Measurements from ENCODE around the gene ZNF672. TPM values are rescaled to one million over a fixed set of nuclear protein-coding genes. Genes with fewer than 3 reads are reported as not detected.
"Not testable (repeated sequence)": the region's sequence is repeated elsewhere in the genome, so short reads cannot be mapped to it uniquely, and the experiment has no call there.

Gene ZNF672
- total and polyA plus RNA-seq, 4 experiments from 2014 or later = 12.4 to 42.8 (median 34.5) TPM

DNA sequence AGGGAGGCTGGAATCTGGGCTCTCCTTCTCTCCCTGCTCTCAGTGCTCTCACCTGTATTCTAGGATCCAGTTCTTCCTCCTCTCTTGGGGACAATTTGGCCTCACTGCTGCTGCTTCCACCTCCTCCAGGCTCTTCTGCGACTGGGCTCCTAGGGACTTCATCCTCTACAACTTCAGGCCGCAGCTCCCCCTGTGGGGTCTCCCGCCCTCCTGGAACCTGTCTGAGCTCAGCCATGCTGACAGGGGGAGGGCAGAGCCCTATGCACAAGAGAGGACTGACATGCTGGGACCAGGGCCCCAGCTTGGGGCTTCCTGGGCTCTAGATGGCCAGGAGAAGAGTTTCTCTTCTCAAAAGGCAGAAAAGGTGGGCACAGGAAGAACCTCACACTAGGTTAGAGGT lies 13.3 kb upstream of the ZNF672 start:
- peaks cover 8 to 56% of the 10 kb centered on the region in 2 donors for H3K36me3 Mint-ChIP-seq
- CTCF ChIA-PET (ENCODE audit: partially characterized antibody) = interaction anchor here (4.7 kb wide), 1 partner anchor 13 kb away, joined by 58 read pairs; the partner anchor contains the start of gene ZNF672
- no peak for DNase-seq

DNA sequence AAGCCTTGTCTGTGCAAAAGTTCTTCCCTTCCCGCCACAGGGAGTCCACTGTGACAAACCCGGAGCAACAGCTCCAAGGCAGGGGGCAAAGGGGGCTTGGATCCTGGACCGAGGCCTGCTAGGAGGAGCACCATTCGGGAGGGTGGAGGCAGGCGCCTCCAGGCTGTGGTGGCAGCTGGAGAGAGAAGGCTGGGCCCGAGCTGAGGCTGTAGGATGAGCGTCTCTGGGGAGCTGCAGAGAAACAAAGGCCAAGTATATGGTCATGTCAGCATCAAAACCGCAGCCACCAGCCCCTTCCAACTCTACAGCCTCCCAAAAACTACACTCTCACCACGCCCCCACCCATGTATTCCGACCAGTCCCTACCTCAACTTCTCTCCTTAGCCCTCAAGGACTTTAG lies 12.9 kb upstream of the ZNF672 start:
- DNase-seq = no peak
- Histone ChIP-seq H3K4me1 (ENCODE audit: insufficient read depth, low read length) (peaks cover 62% of the 10 kb centered on the region), H3K36me3 (ENCODE audit: insufficient read depth, low read length) (peaks cover 25% of the 10 kb centered on the region), H3K9me3 (ENCODE audit: control insufficient read depth in 1 of 2, low read length in 2 of 2) (no peaks in the 10 kb centered on the region), H3K4me3 (ENCODE audit: low read length in 2 of 2) (peak overlapping the region; percentile 97 to 99), H3K27me3 (ENCODE audit: insufficient read depth, low read length) (no peaks in the 10 kb centered on the region), H3K27ac (ENCODE audit: low read depth, low read length) (peak overlapping the region; percentile 91)
- intact Hi-C loops (cut with micrococcal nuclease) = no loop called here
- Mint-ChIP-seq H3K4me3 (peak overlapping the region; percentile 94 to 100 (median 97)), H3K27me3 (peaks cover 0 to 1% of the 10 kb centered on the region in 2 donors), H3K4me1 (peaks cover 45 to 70% (median 59%) of the 10 kb centered on the region in 4 donors), H3K9me3 (peaks cover 0 to 4% (median 0%) of the 10 kb centered on the region in 8 donors), H3K27ac (peak overlapping the region; percentile 93 to 100 (median 99)), H3K36me3 (peaks cover 8 to 54% of the 10 kb centered on the region in 2 donors)
- POLR2A ChIA-PET (ENCODE audit: partially characterized antibody) = interaction anchor here (0.9 to 5.9 kb wide), 5 partner anchors 9 to 84 kb away, joined by 3 to 154 read pairs (median 5); partner anchors contain the start of genes ZNF672 and ZNF692
- CTCF ChIA-PET (ENCODE audit: partially characterized antibody) = interaction anchor here (1.1 to 4.7 kb wide), 4 partner anchors 13 to 81 kb away, joined by 4 to 58 read pairs (median 4); partner anchors contain the start of genes PGBD2 and ZNF672

More for the DNA sequence above, 13.3 kb upstream of the ZNF672 start:
- H3K27ac Mint-ChIP-seq = peak overlapping the region; percentile 86 to 100 (median 98)
- Histone ChIP-seq H3K4me1 (ENCODE audit: insufficient read depth, low read length) (peaks cover 65% of the 10 kb centered on the region), H3K27ac (ENCODE audit: low read depth, low read length) (peak overlapping the region; percentile 91), H3K36me3 (ENCODE audit: insufficient read depth, low read length) (peaks cover 28% of the 10 kb centered on the region), H3K4me3 (ENCODE audit: low read length in 2 of 2) (peak overlapping the region; percentile 97 to 99), H3K27me3 (ENCODE audit: insufficient read depth, low read length) (no peaks in the 10 kb centered on the region), H3K9me3 (ENCODE audit: control insufficient read depth in 1 of 2, low read length in 2 of 2) (no peaks in the 10 kb centered on the region)
- POLR2A ChIA-PET (ENCODE audit: partially characterized antibody) = interaction anchor here (0.9 to 5.9 kb wide), 4 partner anchors 9 to 84 kb away, joined by 4 to 154 read pairs (median 32); partner anchors contain the start of genes ZNF672 and ZNF692
- peaks cover 0 to 1% of the 10 kb centered on the region in 2 donors for H3K27me3 Mint-ChIP-seq
- H3K4me3 Mint-ChIP-seq = peak overlapping the region; percentile 94 to 100 (median 97)
- H3K9me3 Mint-ChIP-seq = peaks cover 0 to 4% (median 0%) of the 10 kb centered on the region in 8 donors
- H3K4me1 Mint-ChIP-seq = peaks cover 48 to 74% (median 63%) of the 10 kb centered on the region in 4 donors
- intact Hi-C loops (cut with micrococcal nuclease) = no loop called here

DNA sequence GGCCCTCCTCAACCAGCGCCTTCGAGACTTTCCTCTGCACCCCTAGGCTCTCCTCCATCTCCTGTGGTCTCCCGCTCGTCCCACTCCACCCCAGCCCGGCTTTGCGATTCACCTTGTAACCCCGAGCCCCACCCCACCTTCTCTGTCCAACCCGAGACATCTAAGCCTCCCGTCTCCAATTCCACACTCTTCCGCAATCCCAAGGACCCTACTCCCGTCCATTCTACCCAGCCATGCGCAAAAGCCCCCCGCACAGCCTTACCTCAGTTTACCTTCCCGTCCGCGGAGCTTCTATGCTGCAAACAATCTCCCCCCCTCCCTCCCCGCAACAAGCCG lies 12.5 kb upstream of the ZNF672 start:
- no peak for DNase-seq
- intact Hi-C loops (cut with micrococcal nuclease) = no loop called here
- Histone ChIP-seq H3K4me3 (ENCODE audit: low read length in 2 of 2) (peak overlapping the region; percentile 97 to 99), H3K36me3 (ENCODE audit: insufficient read depth, low read length) (peaks cover 21% of the 10 kb centered on the region), H3K27me3 (ENCODE audit: insufficient read depth, low read length) (no peaks in the 10 kb centered on the region), H3K27ac (ENCODE audit: low read depth, low read length) (peak overlapping the region; percentile 91), H3K9me3 (ENCODE audit: control insufficient read depth in 1 of 2, low read length in 2 of 2) (no peaks in the 10 kb centered on the region), H3K4me1 (ENCODE audit: insufficient read depth, low read length) (peaks cover 58% of the 10 kb centered on the region)
- H3K4me1 Mint-ChIP-seq = peaks cover 41 to 66% (median 56%) of the 10 kb centered on the region in 4 donors
- ChIA-PET POLR2A (ENCODE audit: partially characterized antibody) (interaction anchor here (0.9 to 5.9 kb wide), 9 partner anchors 9 to 83 kb away, joined by 3 to 154 read pairs (median 23); partner anchors contain the start of genes PGBD2, ZNF672 and ZNF692), CTCF (ENCODE audit: partially characterized antibody) (interaction anchor here (0.9 to 4.7 kb wide), 9 partner anchors 12 to 101 kb away, joined by 3 to 58 read pairs (median 4); partner anchors contain the start of genes PGBD2, ZNF672 and ZNF692)
- peak overlapping the region; percentile 93 to 100 (median 99) for H3K27ac Mint-ChIP-seq
- H3K36me3 Mint-ChIP-seq = peaks cover 8 to 50% of the 10 kb centered on the region in 2 donors
- peak overlapping the region; percentile 94 to 100 (median 97) for H3K4me3 Mint-ChIP-seq
- H3K27me3 Mint-ChIP-seq = peaks cover 0 to 1% of the 10 kb centered on the region in 2 donors
- H3K9me3 Mint-ChIP-seq = peaks cover 0 to 4% (median 0%) of the 10 kb centered on the region in 8 donors

DNA sequence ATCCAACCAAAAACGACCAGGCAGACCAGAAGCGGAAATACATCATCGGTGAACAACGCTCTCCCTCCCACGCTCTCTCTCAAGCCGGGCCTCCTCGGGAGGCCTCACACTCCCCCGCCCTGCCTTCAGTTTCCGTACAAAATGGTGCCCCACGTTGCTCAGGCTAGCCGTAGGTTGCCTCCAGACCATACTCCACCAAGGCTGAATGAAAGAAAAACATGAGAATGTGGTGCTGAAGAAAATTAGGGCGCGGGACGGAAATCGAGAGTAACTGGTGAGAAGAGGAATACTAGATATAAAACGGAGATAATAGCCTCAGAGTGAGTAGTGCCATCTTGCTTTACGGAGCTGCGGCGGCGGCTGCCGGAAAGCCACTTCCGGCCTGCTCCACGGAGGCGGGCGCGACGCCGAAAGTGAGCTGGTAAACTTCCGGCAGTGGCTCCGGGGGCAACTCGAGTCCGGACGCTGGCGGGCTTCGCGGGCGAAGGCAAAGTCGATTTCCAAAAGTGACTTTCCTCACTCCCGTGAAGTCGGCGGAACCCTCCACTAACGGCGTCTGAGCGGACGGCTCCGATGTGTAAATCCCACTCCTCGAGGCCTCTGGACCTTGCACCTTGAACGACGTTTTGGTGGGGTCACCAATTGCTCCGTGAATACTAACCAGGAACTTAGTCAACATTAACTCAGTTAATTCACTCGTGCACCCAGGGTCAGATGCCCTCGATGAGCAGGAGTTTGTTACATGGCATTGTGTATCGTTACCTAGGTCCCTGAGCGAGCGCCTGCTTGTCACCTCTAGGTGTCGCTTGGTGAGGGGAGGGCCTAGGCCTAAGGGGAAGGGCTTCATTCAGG lies 11.9 kb upstream of the ZNF672 start, which contains the start of gene SH3BP5L:
Gene SH3BP5L, minus strand, starts transcription at position 7 of the 852 bp plus-strand sequence. CDS start 980 bp downstream, outside the sequence.
- Mint-ChIP-seq H3K9me3 (peaks cover 0 to 4% (median 0%) of the 10 kb centered on the region in 8 donors), H3K27ac (peak within 1 kb of the TSS; percentile 93 to 100 (median 99)), H3K36me3 (peaks cover 4 to 44% of the 10 kb centered on the region in 2 donors), H3K27me3 (peaks cover 0 to 1% of the 10 kb centered on the region in 2 donors), H3K4me3 (peak within 1 kb of the TSS; percentile 94 to 100 (median 97)), H3K4me1 (peaks cover 37 to 60% (median 51%) of the 10 kb centered on the region in 4 donors)
- intact Hi-C loops (cut with micrococcal nuclease) = loop anchor here (1.0 kb wide), 5 partner anchors 12 to 98 kb away; partner anchors contain the start of genes PGBD2, ZNF672 and ZNF692
- Histone ChIP-seq H3K36me3 (ENCODE audit: insufficient read depth, low read length) (peaks cover 16% of the 10 kb centered on the region), H3K9me3 (ENCODE audit: control insufficient read depth in 1 of 2, low read length in 2 of 2) (no peaks in the 10 kb centered on the region), H3K4me1 (ENCODE audit: insufficient read depth, low read length) (peaks cover 53% of the 10 kb centered on the region), H3K4me3 (ENCODE audit: low read length in 2 of 2) (peak within 1 kb of the TSS; percentile 97 to 99), H3K27me3 (ENCODE audit: insufficient read depth, low read length) (no peaks in the 10 kb centered on the region), H3K27ac (ENCODE audit: low read depth, low read length) (peak within 1 kb of the TSS; percentile 91)
- DNase-seq = peak; percentile 93 to 96 (median 94)
- CTCF ChIA-PET (ENCODE audit: partially characterized antibody) = interaction anchor here (0.9 to 4.7 kb wide), 9 partner anchors 12 to 101 kb away, joined by 3 to 58 read pairs (median 4); partner anchors contain the start of genes PGBD2, ZNF672 and ZNF692
- POLR2A ChIA-PET (ENCODE audit: partially characterized antibody) = interaction anchor here (1.3 to 5.9 kb wide), 8 partner anchors 10 to 83 kb away, joined by 3 to 154 read pairs (median 26); partner anchors contain the start of genes PGBD2, ZNF672 and ZNF692

DNA sequence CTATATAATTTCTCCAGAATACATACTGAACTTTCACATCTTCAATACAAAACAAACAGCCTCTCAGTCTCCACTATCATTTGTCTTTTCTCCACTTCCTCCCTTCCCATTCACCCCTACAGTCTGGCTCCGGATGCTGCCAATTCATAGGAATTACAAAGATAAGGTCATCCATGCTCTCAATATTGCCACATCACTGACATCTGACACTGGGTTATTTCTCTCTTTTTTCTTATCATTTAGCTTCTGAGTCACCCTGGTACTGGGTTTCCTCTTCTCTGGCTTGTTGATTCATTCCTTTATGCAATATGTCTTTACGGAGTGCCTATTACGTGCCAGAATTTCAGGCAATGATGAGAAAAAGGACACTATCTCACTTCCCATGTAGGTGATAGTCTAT lies 9.2 kb upstream of the ZNF672 start:
- H3K36me3 ChIP-seq (ENCODE audit: insufficient read depth, low read length) = peaks cover 8% of the 10 kb centered on the region
- peaks cover 26% of the 10 kb centered on the region for H3K4me1 ChIP-seq (ENCODE audit: insufficient read depth, low read length)
- DNase-seq = no peak
- POLR2A ChIA-PET (ENCODE audit: partially characterized antibody) = interaction anchor here (1.3 to 5.9 kb wide), 4 partner anchors 9 to 33 kb away, joined by 3 to 154 read pairs (median 42); partner anchors contain the start of genes ZNF672 and ZNF692
- Mint-ChIP-seq H3K4me1 (peaks cover 18 to 33% (median 28%) of the 10 kb centered on the region in 4 donors), H3K9me3 (peaks cover 0 to 4% (median 0%) of the 10 kb centered on the region in 8 donors), H3K27me3 (peaks cover 4% of the 10 kb centered on the region in 2 donors), H3K36me3 (peaks cover 0 to 21% of the 10 kb centered on the region in 2 donors), H3K27ac (peak overlapping the region in 4 of 7 donors; percentile 43 to 87 (median 54)), H3K4me3 (no peak overlapping the region)
- intact Hi-C loops (cut with micrococcal nuclease) = no loop called here
- H3K4me3 ChIP-seq (ENCODE audit: low read length in 2 of 2) = no peak overlapping the region
- H3K27me3 ChIP-seq (ENCODE audit: insufficient read depth, low read length) = no peaks in the 10 kb centered on the region
- H3K9me3 ChIP-seq (ENCODE audit: control insufficient read depth in 1 of 2, low read length in 2 of 2) = no peaks in the 10 kb centered on the region
- CTCF ChIA-PET (ENCODE audit: partially characterized antibody) = interaction anchor here (0.9 to 4.7 kb wide), 4 partner anchors 9 to 95 kb away, joined by 3 to 58 read pairs (median 4); partner anchors contain the start of gene ZNF672
- H3K27ac ChIP-seq (ENCODE audit: low read depth, low read length) = no peak overlapping the region

DNA sequence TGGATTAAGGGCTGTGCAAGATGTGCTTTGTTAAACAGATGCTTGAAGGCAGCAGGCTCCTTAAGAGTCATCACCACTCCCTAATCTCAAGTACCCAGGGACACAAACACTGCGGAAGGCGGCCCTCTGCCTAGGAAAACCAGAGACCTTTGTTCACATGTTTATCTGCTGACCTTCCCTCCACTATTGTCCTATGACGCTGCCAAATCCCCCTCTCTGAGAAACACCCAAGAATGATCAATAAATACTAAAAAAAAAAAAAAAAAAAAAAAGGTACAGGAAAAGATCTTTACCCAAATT lies 7.4 kb upstream of the ZNF672 start:
- POLR2A ChIA-PET (ENCODE audit: partially characterized antibody); H3K36me3 Mint-ChIP-seq: not testable (repeated sequence)

More for the DNA sequence above, 7.4 kb upstream of the ZNF672 start:
- H3K4me3 Mint-ChIP-seq; intact Hi-C loops (cut with micrococcal nuclease); H3K36me3 ChIP-seq (ENCODE audit: insufficient read depth, low read length); H3K9me3 ChIP-seq (ENCODE audit: control insufficient read depth in 1 of 2, low read length in 2 of 2); DNase-seq; H3K27me3 ChIP-seq (ENCODE audit: insufficient read depth, low read length); H3K27ac Mint-ChIP-seq; CTCF ChIA-PET (ENCODE audit: partially characterized antibody); H3K27ac ChIP-seq (ENCODE audit: low read depth, low read length); H3K4me3 ChIP-seq (ENCODE audit: low read length in 2 of 2); H3K27me3 Mint-ChIP-seq; H3K9me3 Mint-ChIP-seq: not testable (repeated sequence)
- peaks cover 10% of the 10 kb centered on the region for H3K4me1 ChIP-seq (ENCODE audit: insufficient read depth, low read length)
- H3K4me1 Mint-ChIP-seq = peaks cover 5 to 14% (median 11%) of the 10 kb centered on the region in 4 donors
